Endodermal cell (in vitro differentiated cells): ENCODE data around the gene TNFRSF25. TPM values are rescaled to one million over a fixed set of nuclear protein-coding genes. Genes with fewer than 3 reads are reported as not detected.

ENCODE experiments used
- DNase-seq: peaks from one replicate; pipeline ENCODE4 v3.0.0-alpha.2; 2017
- H3K27ac ChIP-seq: 2 replicates; pipeline ENCODE4 v1.5.1; 2013; ENCODE audit warnings: mild to moderate bottlenecking, low read depth, low read length, moderate library complexity
- H3K27me3 ChIP-seq: 2 replicates; pipeline ENCODE4 v1.6.1; 2013; ENCODE audit warnings: mild to moderate bottlenecking, low read length, moderate library complexity; ENCODE audit not compliant: insufficient read depth, control insufficient read depth, poor library complexity, severe bottlenecking
- H3K36me3 ChIP-seq: 2 replicates; pipeline ENCODE4 v1.7.0; 2013; ENCODE audit warnings: mild to moderate bottlenecking, low read length, moderate library complexity; ENCODE audit not compliant: control insufficient read depth, insufficient read depth
- H3K4me1 ChIP-seq: one replicate; pipeline ENCODE4 v1.7.0; 2013; ENCODE audit warnings: low read length; ENCODE audit not compliant: control insufficient read depth, insufficient read depth
- H3K4me3 ChIP-seq: 2 replicates; pipeline ENCODE4 v1.5.1; 2013; ENCODE audit warnings: mild to moderate bottlenecking, low read length, moderate library complexity
- H3K9ac ChIP-seq: 2 replicates; pipeline ENCODE4 v1.6.1; 2013; ENCODE audit warnings: mild to moderate bottlenecking, low read length, moderate library complexity; ENCODE audit not compliant: poor library complexity, severe bottlenecking; ENCODE audit errors: extremely low read depth
- H3K9me3 ChIP-seq: 2 replicates; pipeline ENCODE4 v1.6.1; 2013; ENCODE audit warnings: mild to moderate bottlenecking, low read length, moderate library complexity; ENCODE audit not compliant: control insufficient read depth
- H3K27ac Mint-ChIP-seq: 2 replicates; pipeline ENCODE4 v1.8.0; 2020; ENCODE audit warnings: mixed read lengths
- H3K27me3 Mint-ChIP-seq: 2 replicates; pipeline ENCODE4 v1.8.0; 2021; ENCODE audit warnings: mild to moderate bottlenecking, mixed read lengths; ENCODE audit not compliant: insufficient read depth
- H3K36me3 Mint-ChIP-seq: 2 replicates; pipeline ENCODE4 v1.8.0; 2020; ENCODE audit warnings: low read depth, mixed read lengths
- H3K4me1 Mint-ChIP-seq: 2 replicates; pipeline ENCODE4 v1.8.0; 2020; ENCODE audit warnings: mixed read lengths
- H3K4me3 Mint-ChIP-seq: 2 replicates; pipeline ENCODE4 v1.8.0; 2020; ENCODE audit warnings: mild to moderate bottlenecking, moderate library complexity, mixed read lengths
- H3K9me3 Mint-ChIP-seq: 2 replicates; pipeline ENCODE4 v1.8.0; 2020; ENCODE audit warnings: mild to moderate bottlenecking, mixed read lengths
- WGBS, 2 experiments: methylation state at CpG; one replicate each; pipeline versions ENCODE4 v1.1.5 to v1.1.7; 2013; ENCODE audit warnings: missing lambda C conversion rate in 2 of 2, mixed read lengths in 1 of 2; ENCODE audit not compliant: insufficient coverage in 1 of 2, insufficient read length in 1 of 2; 5-methylcytosine and 5-hydroxymethylcytosine counted together
- microRNA-seq: library from miRNA; unstranded; fragments of <30 nt; microRNA quantifications from one replicate; pipeline ENCODE4 v1.2.0, GENCODE V29; 2020; ENCODE audit warnings: borderline microRNAs expressed
- total RNA-seq, 2 donors: library from RNA; stranded (reverse); fragmentation: NEBNext Ultra II Directional in 1 of 2; extraction: Animal tissue kit (Norgen Biotek cat#: 25700) in 1 of 2; gene quantifications; 2 replicates in 1 of 2; 3 replicates in 1 of 2; pipeline ENCODE4 v1.2.1, GENCODE V29; 2021
- TF ChIP-seq, protein P1 (sequence below): fragments of 200-600 bp; sonication (generic); conservative IDR thresholded peaks from 2 replicates; pipeline ENCODE4 v1.5.0; 2021; ENCODE audit warnings: antibody characterized with exemption, mild to moderate bottlenecking

TNFRSF25 gene
- total RNA-seq, 2 donors from 2014 or later, result 25.9 to 26.9 TPM

DNA sequence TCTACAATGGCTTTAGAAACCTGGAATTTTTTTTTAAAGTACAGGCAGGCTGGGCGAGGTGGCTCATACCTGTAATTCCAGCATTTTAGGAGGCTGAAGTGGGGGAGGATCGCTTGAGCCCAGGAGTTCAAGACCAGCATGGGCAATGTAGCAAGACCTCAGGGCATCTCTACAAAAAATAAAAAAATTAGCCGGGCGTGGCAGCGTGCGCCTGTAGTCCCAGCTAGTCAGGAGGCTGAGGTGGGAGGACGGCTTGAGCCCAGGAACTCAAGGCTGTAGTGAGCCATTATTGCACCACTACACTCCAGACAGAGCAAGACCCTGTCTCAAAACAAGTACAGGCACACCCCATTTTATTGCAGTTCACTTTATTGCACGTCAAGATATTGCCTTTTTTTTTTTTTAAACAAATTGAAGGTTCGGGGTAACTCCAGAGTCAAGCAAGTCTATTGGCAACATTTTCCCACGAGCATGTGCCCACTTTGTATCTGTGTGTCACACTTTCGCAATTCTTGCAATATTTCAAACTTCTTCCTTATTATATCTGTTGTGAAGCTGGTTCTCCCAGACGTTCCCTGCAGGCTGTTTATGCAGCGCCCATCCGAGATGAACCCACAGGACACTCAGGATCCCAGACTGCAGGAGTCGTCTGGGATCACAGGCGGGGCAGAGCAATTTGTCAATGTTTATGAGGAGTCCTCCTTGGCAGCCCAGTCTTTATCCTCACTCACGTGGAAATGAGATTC is 50.9 kb downstream of the TNFRSF25 start:
- H3K9me3 ChIP-seq, result no peaks in the 10 kb centered on the region
- H3K27me3 Mint-ChIP-seq, result peaks cover 91% of the 10 kb centered on the region
- peaks cover 62% of the 10 kb centered on the region for H3K27me3 ChIP-seq
- H3K4me1 Mint-ChIP-seq, result peaks cover 4% of the 10 kb centered on the region
- 85% methylated on average over 14 to 17 of the region's 17 CpGs for WGBS, 2 experiments
- H3K4me3 ChIP-seq, result no peak overlapping the region
- H3K4me3 Mint-ChIP-seq, result no peak overlapping the region
- no peak for DNase-seq
- H3K36me3 Mint-ChIP-seq, result no peaks in the 10 kb centered on the region
- H3K9me3 Mint-ChIP-seq, result no peaks in the 10 kb centered on the region
- H3K36me3 ChIP-seq, result no peaks in the 10 kb centered on the region
- no peak overlapping the region for H3K27ac ChIP-seq
- TF ChIP-seq, protein P1, sequence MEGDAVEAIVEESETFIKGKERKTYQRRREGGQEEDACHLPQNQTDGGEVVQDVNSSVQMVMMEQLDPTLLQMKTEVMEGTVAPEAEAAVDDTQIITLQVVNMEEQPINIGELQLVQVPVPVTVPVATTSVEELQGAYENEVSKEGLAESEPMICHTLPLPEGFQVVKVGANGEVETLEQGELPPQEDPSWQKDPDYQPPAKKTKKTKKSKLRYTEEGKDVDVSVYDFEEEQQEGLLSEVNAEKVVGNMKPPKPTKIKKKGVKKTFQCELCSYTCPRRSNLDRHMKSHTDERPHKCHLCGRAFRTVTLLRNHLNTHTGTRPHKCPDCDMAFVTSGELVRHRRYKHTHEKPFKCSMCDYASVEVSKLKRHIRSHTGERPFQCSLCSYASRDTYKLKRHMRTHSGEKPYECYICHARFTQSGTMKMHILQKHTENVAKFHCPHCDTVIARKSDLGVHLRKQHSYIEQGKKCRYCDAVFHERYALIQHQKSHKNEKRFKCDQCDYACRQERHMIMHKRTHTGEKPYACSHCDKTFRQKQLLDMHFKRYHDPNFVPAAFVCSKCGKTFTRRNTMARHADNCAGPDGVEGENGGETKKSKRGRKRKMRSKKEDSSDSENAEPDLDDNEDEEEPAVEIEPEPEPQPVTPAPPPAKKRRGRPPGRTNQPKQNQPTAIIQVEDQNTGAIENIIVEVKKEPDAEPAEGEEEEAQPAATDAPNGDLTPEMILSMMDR, result no peak
- H3K9ac ChIP-seq, result no peak overlapping the region
- H3K27ac Mint-ChIP-seq, result no peak overlapping the region
- H3K4me1 ChIP-seq, result peaks cover 1% of the 10 kb centered on the region

DNA sequence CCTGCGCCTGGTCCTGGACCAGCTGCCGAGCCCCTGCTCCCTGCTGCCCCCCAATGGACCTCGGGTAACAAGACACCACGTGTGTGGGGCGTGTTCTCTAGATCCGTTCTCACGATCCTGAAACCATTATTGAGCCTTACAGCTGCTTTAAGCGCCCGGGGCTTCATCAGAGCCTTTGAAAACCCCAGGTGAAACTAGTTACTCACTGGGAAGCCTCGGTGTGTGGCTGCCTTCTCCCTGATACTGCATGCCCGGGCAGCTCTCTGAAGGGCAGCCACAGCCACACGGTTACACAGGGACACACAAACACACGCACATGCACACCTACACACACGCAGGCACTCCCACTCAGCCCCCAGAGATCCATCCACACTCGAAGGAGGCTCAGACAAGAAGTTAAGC is 51.5 kb downstream of the TNFRSF25 start:
- Histone ChIP-seq H3K27ac (no peak overlapping the region), H3K9ac (no peak overlapping the region), H3K4me3 (no peak overlapping the region), H3K27me3 (peaks cover 56% of the 10 kb centered on the region), H3K9me3 (no peaks in the 10 kb centered on the region), H3K36me3 (no peaks in the 10 kb centered on the region), H3K4me1 (no peaks in the 10 kb centered on the region)
- Mint-ChIP-seq H3K4me1 (peaks cover 4% of the 10 kb centered on the region), H3K27ac (no peak overlapping the region), H3K36me3 (no peaks in the 10 kb centered on the region), H3K9me3 (no peaks in the 10 kb centered on the region), H3K4me3 (no peak overlapping the region), H3K27me3 (peaks cover 86% of the 10 kb centered on the region)
- TF ChIP-seq, protein P1, result peak; percentile 78
- peak; percentile 90 for DNase-seq
- 8 to 27% methylated on average over 13 to 15 of the region's 15 CpGs for WGBS, 2 experiments

DNA sequence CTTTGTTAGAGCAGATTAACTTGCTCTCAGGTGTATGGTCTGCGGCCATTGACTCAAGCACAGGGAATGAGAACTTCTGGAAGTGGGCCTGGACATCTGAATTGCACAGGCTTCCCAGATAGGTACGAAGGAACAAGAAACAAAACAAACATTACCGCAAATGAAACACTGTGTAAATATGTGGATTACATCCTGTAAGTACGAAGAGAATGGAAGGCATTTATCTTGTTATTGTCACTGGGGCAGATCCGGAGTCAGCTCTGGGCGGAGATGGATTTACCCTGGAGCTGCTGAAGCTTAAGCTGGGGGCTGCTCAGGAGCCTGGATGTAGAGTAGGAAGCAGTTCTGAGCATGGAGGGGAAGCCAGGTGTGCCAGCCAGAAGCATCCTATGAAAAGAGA is 53.1 kb downstream of the TNFRSF25 start:
- no peak overlapping the region for H3K9ac ChIP-seq
- H3K4me3 ChIP-seq, result no peak overlapping the region
- H3K4me1 ChIP-seq, result no peaks in the 10 kb centered on the region
- no peak overlapping the region for H3K27ac ChIP-seq
- peaks cover 41% of the 10 kb centered on the region for H3K27me3 ChIP-seq
- Mint-ChIP-seq H3K4me1 (peaks cover 4% of the 10 kb centered on the region), H3K36me3 (no peaks in the 10 kb centered on the region), H3K27ac (no peak overlapping the region), H3K27me3 (peaks cover 73% of the 10 kb centered on the region), H3K4me3 (no peak overlapping the region), H3K9me3 (no peaks in the 10 kb centered on the region)
- H3K9me3 ChIP-seq, result no peaks in the 10 kb centered on the region
- WGBS, 2 experiments, result 88 to 92% methylated on average over 6 of the region's 6 CpGs
- no peaks in the 10 kb centered on the region for H3K36me3 ChIP-seq
- TF ChIP-seq, protein P1, result no peak
- no peak for DNase-seq

Small RNA genes within 50 kb of the gene (microRNA-seq; reads per million reads assigned to microRNA genes)
- gene MIR4252, result not detected

Other genes with a start within 250 kb of the TNFRSF25 start
- gene ICMT, start 230.2 kb downstream of the TNFRSF25 start, total RNA-seq, result 10 to 100 TPM; 75.9 to 80.3 TPM
- 1 to 10 TPM in 1 of 2 donors, not detected in 1; 2.7 TPM for gene HES3, start 222.0 kb downstream of the TNFRSF25 start, total RNA-seq
- gene GPR153, start 205.1 kb downstream of the TNFRSF25 start, total RNA-seq, result 1 to 10 TPM; 2.4 to 2.8 TPM
- 10 to 100 TPM; 51.3 to 70.7 TPM for gene ACOT7, start 72.4 kb downstream of the TNFRSF25 start, total RNA-seq
- gene HES2, start 46.3 kb downstream of the TNFRSF25 start, total RNA-seq, result not detected
- 10 to 100 TPM in 1 of 2 donors, 1 to 10 TPM in 1; 4.1 to 10.5 TPM for gene ESPN, start 41.4 kb downstream of the TNFRSF25 start, total RNA-seq
- gene PLEKHG5, start 25.5 kb upstream of the TNFRSF25 start, total RNA-seq, result 10 to 100 TPM; 32.6 to 38.8 TPM
- gene NOL9, start 88.3 kb upstream of the TNFRSF25 start, total RNA-seq, result 10 to 100 TPM; 35.0 to 43.9 TPM
- under 1 TPM; 0.31 to 0.51 TPM for gene TAS1R1, start 89.1 kb upstream of the TNFRSF25 start, total RNA-seq
- 10 to 100 TPM; 28.2 to 31.0 TPM for gene ZBTB48, start 113.8 kb upstream of the TNFRSF25 start, total RNA-seq
- 10 to 100 TPM; 10.9 to 13.2 TPM for gene KLHL21, start 136.7 kb upstream of the TNFRSF25 start, total RNA-seq
- 10 to 100 TPM; 36.9 to 47.8 TPM for gene PHF13, start 147.6 kb upstream of the TNFRSF25 start, total RNA-seq
- 10 to 100 TPM; 13.0 to 22.4 TPM for gene THAP3, start 158.7 kb upstream of the TNFRSF25 start, total RNA-seq
- 10 to 100 TPM; 64.7 to 71.1 TPM for gene DNAJC11, start 235.6 kb upstream of the TNFRSF25 start, total RNA-seq